ENCODE results near the gene GGPS1. TPM values are rescaled to one million over a fixed set of nuclear protein-coding genes. Genes with fewer than 3 reads are reported as not detected.
A peak's percentile ranks its signal among the peaks of the same experiment; 100 is the strongest.

GGPS1 gene
- total and polyA plus RNA-seq, 2 of the 8 experiments (the other 6 are each of a cell fraction or from before 2014, with no cell fraction given): 20.9 to 43.6 TPM

DNA sequence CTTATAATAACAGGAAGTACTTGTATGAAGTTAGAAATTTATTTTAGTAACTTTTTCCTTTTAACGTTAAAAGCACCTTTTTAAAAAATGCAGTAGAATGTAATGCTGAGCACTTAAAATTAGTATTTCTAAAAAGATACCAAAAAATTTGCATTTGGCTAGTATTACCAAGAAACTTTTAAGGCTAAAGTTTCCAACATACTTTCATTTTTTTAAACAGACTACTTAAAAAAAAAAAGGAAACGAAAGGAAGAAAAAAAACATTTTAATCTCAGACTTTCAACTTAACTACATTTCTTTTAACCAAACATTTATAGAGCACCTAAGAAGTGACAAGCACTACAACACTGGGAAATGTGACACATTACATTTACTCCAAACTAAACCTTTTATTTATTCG, 3.2 kb upstream of the GGPS1 start:
- no peak overlapping the region for H3K23ac ChIP-seq (ENCODE audit: insufficient read length)
- no peak overlapping the region for H2BK12ac ChIP-seq (ENCODE audit: low read depth, low read length)
- no peak for TF ChIP-seq POU5F1 (IDR thresholded peaks at IDR 0.05; ENCODE audit: low read depth, low read length)
- no peak for TF ChIP-seq EZH2 (IDR thresholded peaks at IDR 0.05; ENCODE audit: low read depth, low read length, severe bottlenecking)
- no peak overlapping the region for H3K56ac ChIP-seq (replicated peaks; ENCODE audit: insufficient read length, low read depth, low read length)
- WGBS, 2 experiments (ENCODE audit: extremely low coverage in 1 of 2, insufficient coverage in 1 of 2, insufficient read length in 1 of 2, insufficient replicate concordance in 2 of 2, low coverage in 1 of 2, low lambda C conversion rate in 2 of 2, missing lambda C conversion rate in 1 of 2): 79 to 100% methylated on average over 1 to 3 of the region's 3 CpGs
- no peak overlapping the region for H2BK120ac ChIP-seq (replicated peaks; ENCODE audit: low read depth, low read length)
- no peak overlapping the region for H2BK20ac ChIP-seq (ENCODE audit: low read length)
- H2BK15ac ChIP-seq (ENCODE audit: low read length): no peak overlapping the region
- H3K79me1 ChIP-seq (ENCODE audit: low read depth, low read length): no peaks in the 10 kb centered on the region; the same call in 1 of the 2 replicates
- no peak overlapping the region for H4K8ac ChIP-seq (ENCODE audit: extremely low read depth, insufficient read depth, low read length)
- peaks cover 0 to 20% (median 0%) of the 10 kb centered on the region in 4 experiments; a peak in 2 of 8 replicates for H3K36me3 ChIP-seq (ENCODE audit: control insufficient read depth in 2 of 4, insufficient read depth in 4 of 4, low read length in 3 of 4)
- H3K27me3 ChIP-seq (replicated peaks in 1 of 4; ENCODE audit: control insufficient read depth in 3 of 4, extremely low read depth in 1 of 4, insufficient read depth in 3 of 4, low read length in 3 of 4): no peaks in the 10 kb centered on the region
- no peak overlapping the region for H4K5ac ChIP-seq (ENCODE audit: insufficient read length, low read depth, low read length)
- peaks cover 3 to 17% of the 10 kb centered on the region in 2 experiments for H4K20me1 ChIP-seq (replicated peaks in 1 of 2; ENCODE audit: control insufficient read depth in 1 of 2, insufficient read depth in 2 of 2, low read length in 2 of 2)
- ChIA-PET POLR2A (ENCODE audit: partially characterized antibody) (interaction anchor here (0.8 to 6.8 kb wide), 5 partner anchors 10 to 64 kb away, joined by 3 to 39 read pairs (median 3); partner anchors contain the start of gene TBCE), CTCF (ENCODE audit: partially characterized antibody) (interaction anchor here (1.2 to 1.6 kb wide), 5 partner anchors 10 to 72 kb away, joined by 3 to 4 read pairs (median 3); no protein-coding TSS in a partner anchor)
- no peak for FAIRE-seq
- H3K9me3 ChIP-seq (ENCODE audit: insufficient read depth in 2 of 2, low read depth in 1 of 2, low read length in 1 of 2): no peaks in the 10 kb centered on the region
- H3K4me3 ChIP-seq (ENCODE audit: extremely low read depth in 1 of 4, insufficient read depth in 2 of 4, low read depth in 3 of 4, low read length in 4 of 4): peak overlapping the region in 1 of 4 experiments; percentile 82; a peak in 2 of 8 replicates
- H2AFZ ChIP-seq (ENCODE audit: low read length): no peak overlapping the region
- H3K9ac ChIP-seq (replicated peaks in 1 of 4; ENCODE audit: extremely low read depth in 1 of 4, low read depth in 3 of 4, low read length in 3 of 4): no peak overlapping the region
- peaks cover 26 to 87% of the 10 kb centered on the region in 2 experiments for H3K79me2 ChIP-seq (ENCODE audit: control insufficient read depth in 1 of 2, insufficient read depth in 2 of 2, low read length in 2 of 2)
- H3K18ac ChIP-seq (ENCODE audit: extremely low read depth, low read length): no peak overlapping the region
- H3K4ac ChIP-seq (replicated peaks; ENCODE audit: insufficient read length, low read depth, low read length): no peak overlapping the region
- no peak overlapping the region for H2BK5ac ChIP-seq (ENCODE audit: low read depth, low read length)
- peaks cover 0 to 5% (median 1%) of the 10 kb centered on the region in 4 experiments; a peak in 3 of 7 replicates for H3K4me1 ChIP-seq (replicated peaks in 1 of 4; ENCODE audit: control insufficient read depth in 3 of 4, insufficient read depth in 4 of 4, low read length in 3 of 4)
- no peak overlapping the region for H3K14ac ChIP-seq (ENCODE audit: insufficient read length)
- DNase-seq (ENCODE audit: low read depth in 1 of 2, low spot score in 2 of 2): no peak
- peaks cover 5% of the 10 kb centered on the region for H3K23me2 ChIP-seq (ENCODE audit: low read depth, low read length)
- H3K27ac ChIP-seq (ENCODE audit: low read depth, low read length): no peak overlapping the region
- peak overlapping the region in 1 of 2 experiments; percentile 82; a peak in 1 of 4 replicates for H3K4me2 ChIP-seq (ENCODE audit: insufficient read depth in 1 of 2, low read depth in 2 of 2, low read length in 2 of 2)
- H2AK5ac ChIP-seq (ENCODE audit: low read depth, low read length): no peak overlapping the region
- no peak overlapping the region for H4K91ac ChIP-seq (replicated peaks; ENCODE audit: insufficient read length, low read length)

All from H1 (cell line).